Measurements from ENCODE around the gene AMPD2. TPM values are rescaled to one million over a fixed set of nuclear protein-coding genes. Genes with fewer than 3 reads are reported as not detected.

AMPD2 gene
- total RNA-seq, 1 donor, result 59.4 TPM

GRCh38 chr1:109634771-109635750, 15.4 kb downstream of the AMPD2 start:
- Histone ChIP-seq H3K4me2 (ENCODE audit: insufficient read depth, low read length) (no peak overlapping the region), H2AFZ (ENCODE audit: low read length) (no peak overlapping the region), H3K79me2 (ENCODE audit: insufficient read depth, low read length) (no peaks in the 10 kb centered on the region), H3K27ac (ENCODE audit: low read depth, low read length) (no peak overlapping the region), H3K36me3 (ENCODE audit: insufficient read depth, low read length) (peaks cover 26% of the 10 kb centered on the region), H3K9me3 (ENCODE audit: low read depth, low read length) (no peaks in the 10 kb centered on the region), H3K4me1 (ENCODE audit: insufficient read depth, low read length) (peaks cover 12% of the 10 kb centered on the region), H3K4me3 (ENCODE audit: insufficient read depth, low read length) (no peak overlapping the region), H4K20me1 (ENCODE audit: insufficient read depth, low read length) (peaks cover 7% of the 10 kb centered on the region), H3K27me3 (ENCODE audit: insufficient read depth, low read length) (no peaks in the 10 kb centered on the region)
- no peak for DNase-seq (ENCODE audit: insufficient read length, low spot score, missing footprints)
- TF ChIP-seq CTCF (IDR thresholded peaks at IDR 0.05; ENCODE audit: extremely low read depth, low read depth, low read length), result no peak

- Histone ChIP-seq H3K9me3 (ENCODE audit: low read depth, low read length) (no peaks in the 10 kb centered on the region), H3K4me3 (ENCODE audit: insufficient read depth, low read length) (no peak overlapping the region), H2AFZ (ENCODE audit: low read length) (no peak overlapping the region), H3K27ac (ENCODE audit: low read depth, low read length) (peak overlapping the region; percentile 18), H3K4me1 (ENCODE audit: insufficient read depth, low read length) (peaks cover 12% of the 10 kb centered on the region), H3K4me2 (ENCODE audit: insufficient read depth, low read length) (peak overlapping the region; percentile 2), H3K79me2 (ENCODE audit: insufficient read depth, low read length) (no peaks in the 10 kb centered on the region), H3K36me3 (ENCODE audit: insufficient read depth, low read length) (peaks cover 22% of the 10 kb centered on the region), H3K27me3 (ENCODE audit: insufficient read depth, low read length) (no peaks in the 10 kb centered on the region), H4K20me1 (ENCODE audit: insufficient read depth, low read length) (peaks cover 7% of the 10 kb centered on the region)
- DNase-seq (ENCODE audit: insufficient read length, low spot score, missing footprints), result no peak
- TF ChIP-seq CTCF (IDR thresholded peaks at IDR 0.05; ENCODE audit: extremely low read depth, low read depth, low read length), result no peak
These were observed 16.2 kb downstream of the AMPD2 start for GRCh38 chr1:109635862-109636200.

GRCh38 chr1:109636201-109636952, 16.7 kb downstream of the AMPD2 start:
- Histone ChIP-seq H3K9me3 (ENCODE audit: low read depth, low read length) (no peaks in the 10 kb centered on the region), H3K79me2 (ENCODE audit: insufficient read depth, low read length) (no peaks in the 10 kb centered on the region), H3K4me2 (ENCODE audit: insufficient read depth, low read length) (peak overlapping the region; percentile 49), H3K36me3 (ENCODE audit: insufficient read depth, low read length) (peaks cover 16% of the 10 kb centered on the region), H3K4me3 (ENCODE audit: insufficient read depth, low read length) (no peak overlapping the region), H4K20me1 (ENCODE audit: insufficient read depth, low read length) (peaks cover 5% of the 10 kb centered on the region), H3K27me3 (ENCODE audit: insufficient read depth, low read length) (no peaks in the 10 kb centered on the region), H2AFZ (ENCODE audit: low read length) (no peak overlapping the region), H3K4me1 (ENCODE audit: insufficient read depth, low read length) (peaks cover 12% of the 10 kb centered on the region), H3K27ac (ENCODE audit: low read depth, low read length) (peak overlapping the region; percentile 18)
- TF ChIP-seq CTCF (IDR thresholded peaks at IDR 0.05; ENCODE audit: extremely low read depth, low read depth, low read length), result no peak
- peak; percentile 93 for DNase-seq (ENCODE audit: insufficient read length, low spot score, missing footprints)

- H3K27ac ChIP-seq (ENCODE audit: low read depth, low read length), result no peak overlapping the region
These were observed 17.8 kb downstream of the AMPD2 start for GRCh38 chr1:109637446-109637845.

More at GRCh38 chr1:109637446-109637845, 17.8 kb downstream of the AMPD2 start:
- Histone ChIP-seq H2AFZ (ENCODE audit: low read length) (no peak overlapping the region), H3K4me2 (ENCODE audit: insufficient read depth, low read length) (no peak overlapping the region), H3K4me1 (ENCODE audit: insufficient read depth, low read length) (peaks cover 12% of the 10 kb centered on the region), H3K27me3 (ENCODE audit: insufficient read depth, low read length) (no peaks in the 10 kb centered on the region), H3K36me3 (ENCODE audit: insufficient read depth, low read length) (peaks cover 5% of the 10 kb centered on the region), H4K20me1 (ENCODE audit: insufficient read depth, low read length) (no peaks in the 10 kb centered on the region), H3K9me3 (ENCODE audit: low read depth, low read length) (no peaks in the 10 kb centered on the region), H3K79me2 (ENCODE audit: insufficient read depth, low read length) (no peaks in the 10 kb centered on the region), H3K4me3 (ENCODE audit: insufficient read depth, low read length) (no peak overlapping the region)
- DNase-seq (ENCODE audit: insufficient read length, low spot score, missing footprints), result no peak
- TF ChIP-seq CTCF (IDR thresholded peaks at IDR 0.05; ENCODE audit: extremely low read depth, low read depth, low read length), result no peak
